GM19239 (cell line): ENCODE measurements around the gene CARMIL1.
"Not testable (repeated sequence)": the region's sequence is repeated elsewhere in the genome, so short reads cannot be mapped to it uniquely, and the experiment has no call there.

Experiments used
- DNase-seq: peaks from one replicate; pipeline ENCODE4 v3.0.0; 2011; ENCODE audit warnings: low spot score; ENCODE audit not compliant: insufficient read length
- FAIRE-seq: peaks from 2 replicates; lab custom pipeline; 2011; peaks lifted over from hg19 to GRCh38; lab: Jason Lieb, UNC

CARMIL1 gene

GRCh38 chr6:25275436-25275835 lies 3.7 kb upstream of the CARMIL1 start:
- FAIRE-seq (no peak), DNase-seq (no peak)

- FAIRE-seq (no peak), DNase-seq (no peak)
Observed at GRCh38 chr6:25277386-25277785, 1.8 kb upstream of the CARMIL1 start.

- peak; percentile 73 for FAIRE-seq
- DNase-seq, result no peak
Observed at GRCh38 chr6:25277857-25278256, 1.3 kb upstream of the CARMIL1 start.

GRCh38 chr6:25278261-25278913 lies 787 bp upstream of the CARMIL1 start:
- FAIRE-seq (peak; percentile 89), DNase-seq (no peak)

GRCh38 chr6:25279748-25280343 lies 672 bp downstream of the CARMIL1 start:
- FAIRE-seq (peak; percentile 74), DNase-seq (no peak)

GRCh38 chr6:25280344-25281074 lies 1.3 kb downstream of the CARMIL1 start:
- DNase-seq, result peak; percentile 36
- peak; percentile 88 for FAIRE-seq

GRCh38 chr6:25286891-25287290 lies 7.7 kb downstream of the CARMIL1 start:
- DNase-seq (no peak), FAIRE-seq (no peak)

- FAIRE-seq (no peak), DNase-seq (no peak)
Observed at GRCh38 chr6:25287941-25288340, 8.8 kb downstream of the CARMIL1 start.

GRCh38 chr6:25288518-25288917 lies 9.3 kb downstream of the CARMIL1 start:
- DNase-seq (no peak), FAIRE-seq (no peak)

GRCh38 chr6:25290306-25291060 lies 11.3 kb downstream of the CARMIL1 start:
- no peak for DNase-seq
- FAIRE-seq, result no peak

- no peak for DNase-seq
Observed at GRCh38 chr6:25292384-25292783, 13.2 kb downstream of the CARMIL1 start.

GRCh38 chr6:25295651-25296050 lies 16.5 kb downstream of the CARMIL1 start:
- DNase-seq (no peak), FAIRE-seq (no peak)

More at GRCh38 chr6:25292384-25292783, 13.2 kb downstream of the CARMIL1 start:
- FAIRE-seq, result no peak

- DNase-seq (no peak), FAIRE-seq (no peak)
Observed at GRCh38 chr6:25296217-25296905, 17.2 kb downstream of the CARMIL1 start.

- DNase-seq (no peak), FAIRE-seq (no peak)
Observed at GRCh38 chr6:25297039-25297441, 17.9 kb downstream of the CARMIL1 start.

GRCh38 chr6:25297823-25298522 lies 18.8 kb downstream of the CARMIL1 start:
- DNase-seq (no peak), FAIRE-seq (no peak)

GRCh38 chr6:25298523-25298865 lies 19.3 kb downstream of the CARMIL1 start:
- not testable (repeated sequence) for FAIRE-seq, DNase-seq

- DNase-seq, result no peak
- FAIRE-seq, result no peak
Observed at GRCh38 chr6:25301362-25301761, 22.2 kb downstream of the CARMIL1 start.

GRCh38 chr6:25302151-25302550 lies 23.0 kb downstream of the CARMIL1 start:
- FAIRE-seq (no peak), DNase-seq (no peak)

- no peak for DNase-seq
- no peak for FAIRE-seq
Observed at GRCh38 chr6:25302677-25303128, 23.5 kb downstream of the CARMIL1 start.
